Stimulated activated CD4-positive, alpha-beta T cell treated with anti-CD3 and anti-CD28 coated beads, Interleukin-12 subunit alpha, Interleukin-12 subunit beta, amount 100 ng/mL, for 4 hours (primary cell): Measurements from ENCODE around the gene CCNJL.
"Not testable (repeated sequence)": the region's sequence is repeated elsewhere in the genome, so short reads cannot be mapped to it uniquely, and the experiment has no call there.

Experiments used
- DNase-seq: peaks from one replicate; pipeline ENCODE4 v3.0.0-alpha.2; 2020

Gene CCNJL, protein sequence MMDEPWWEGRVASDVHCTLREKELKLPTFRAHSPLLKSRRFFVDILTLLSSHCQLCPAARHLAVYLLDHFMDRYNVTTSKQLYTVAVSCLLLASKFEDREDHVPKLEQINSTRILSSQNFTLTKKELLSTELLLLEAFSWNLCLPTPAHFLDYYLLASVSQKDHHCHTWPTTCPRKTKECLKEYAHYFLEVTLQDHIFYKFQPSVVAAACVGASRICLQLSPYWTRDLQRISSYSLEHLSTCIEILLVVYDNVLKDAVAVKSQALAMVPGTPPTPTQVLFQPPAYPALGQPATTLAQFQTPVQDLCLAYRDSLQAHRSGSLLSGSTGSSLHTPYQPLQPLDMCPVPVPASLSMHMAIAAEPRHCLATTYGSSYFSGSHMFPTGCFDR

GRCh38 chr5:160312134-160312959, at the start of gene CCNJL:
CCNJL (minus strand) TSS chr5:160312564; CDS start chr5:160311923, 641 bp downstream.
- no peak for DNase-seq

DNA sequence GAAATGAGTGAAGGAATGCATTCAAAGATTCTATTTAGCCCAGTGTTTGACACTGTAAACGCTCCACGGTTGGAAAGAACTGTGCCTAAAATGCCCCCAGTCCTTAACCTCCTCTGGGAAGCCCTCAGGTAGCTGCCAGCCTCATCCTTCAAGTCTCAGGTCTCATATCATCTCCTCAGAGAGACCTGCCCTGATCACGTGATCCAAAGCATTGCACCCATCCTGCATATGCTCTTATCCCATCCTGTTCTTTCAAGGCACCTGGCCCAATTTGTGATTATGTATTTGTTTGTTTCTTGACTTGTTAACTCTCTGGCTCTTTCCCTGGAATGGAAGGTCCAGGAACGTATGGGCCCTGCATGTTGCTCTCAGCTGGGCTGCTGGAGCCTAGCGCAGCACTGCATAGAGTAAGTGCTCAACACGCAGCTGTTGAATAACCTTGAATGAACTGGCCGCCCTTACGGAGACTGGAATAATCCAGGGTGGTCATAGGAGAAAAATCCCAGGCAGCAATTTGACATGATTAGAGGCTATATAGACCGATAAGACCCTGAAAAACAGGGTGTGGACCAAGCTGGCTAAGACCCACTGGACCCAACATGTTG, 49.4 kb upstream of the CCNJL start:
- no peak for DNase-seq

- no peak for DNase-seq
Observed at GRCh38 chr5:160360310-160360709, 47.9 kb upstream of the CCNJL start.

DNA sequence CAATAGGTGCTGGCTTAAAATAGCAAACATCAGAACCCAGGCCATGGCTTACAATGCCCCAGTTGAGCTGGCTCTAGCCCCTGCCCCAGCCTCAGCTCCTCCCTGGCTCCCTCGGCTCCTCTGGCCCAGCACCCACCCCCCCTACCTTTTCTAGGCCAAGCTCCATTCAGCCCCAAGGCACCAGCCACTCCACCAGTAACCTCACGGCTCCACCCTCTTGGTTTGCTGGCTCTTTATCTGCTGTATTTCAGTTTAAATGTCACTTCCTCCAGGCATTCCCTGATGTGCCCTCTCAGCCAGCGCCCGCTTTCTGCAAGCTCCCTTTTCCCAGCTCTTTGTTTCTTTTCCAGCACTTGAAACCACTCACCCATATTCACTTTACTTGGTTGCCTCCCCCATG, 47.5 kb upstream of the CCNJL start:
- no peak for DNase-seq

DNA sequence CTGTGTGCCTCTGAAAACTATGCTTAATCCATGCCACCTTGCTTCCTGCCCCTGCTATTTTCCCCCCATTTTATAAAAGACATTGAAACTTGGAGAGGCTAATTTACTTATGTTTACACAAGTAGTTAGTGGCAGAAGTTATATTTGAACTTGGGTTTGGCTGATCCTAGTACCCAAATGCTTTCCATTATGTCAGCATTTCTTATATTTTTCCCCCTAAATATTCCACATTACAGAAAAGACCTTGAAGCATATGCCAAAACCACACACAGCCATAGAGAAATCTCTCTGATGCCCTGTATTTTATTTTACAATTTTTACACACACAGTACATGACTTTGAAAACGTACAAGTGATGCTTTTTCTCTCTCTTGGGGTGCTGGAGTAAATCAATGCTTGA, 46.9 kb upstream of the CCNJL start:
- no peak for DNase-seq

GRCh38 chr5:160357861-160358411, 45.6 kb upstream of the CCNJL start:
- DNase-seq: no peak

GRCh38 chr5:160357394-160357793, 45.0 kb upstream of the CCNJL start:
- no peak for DNase-seq

DNA sequence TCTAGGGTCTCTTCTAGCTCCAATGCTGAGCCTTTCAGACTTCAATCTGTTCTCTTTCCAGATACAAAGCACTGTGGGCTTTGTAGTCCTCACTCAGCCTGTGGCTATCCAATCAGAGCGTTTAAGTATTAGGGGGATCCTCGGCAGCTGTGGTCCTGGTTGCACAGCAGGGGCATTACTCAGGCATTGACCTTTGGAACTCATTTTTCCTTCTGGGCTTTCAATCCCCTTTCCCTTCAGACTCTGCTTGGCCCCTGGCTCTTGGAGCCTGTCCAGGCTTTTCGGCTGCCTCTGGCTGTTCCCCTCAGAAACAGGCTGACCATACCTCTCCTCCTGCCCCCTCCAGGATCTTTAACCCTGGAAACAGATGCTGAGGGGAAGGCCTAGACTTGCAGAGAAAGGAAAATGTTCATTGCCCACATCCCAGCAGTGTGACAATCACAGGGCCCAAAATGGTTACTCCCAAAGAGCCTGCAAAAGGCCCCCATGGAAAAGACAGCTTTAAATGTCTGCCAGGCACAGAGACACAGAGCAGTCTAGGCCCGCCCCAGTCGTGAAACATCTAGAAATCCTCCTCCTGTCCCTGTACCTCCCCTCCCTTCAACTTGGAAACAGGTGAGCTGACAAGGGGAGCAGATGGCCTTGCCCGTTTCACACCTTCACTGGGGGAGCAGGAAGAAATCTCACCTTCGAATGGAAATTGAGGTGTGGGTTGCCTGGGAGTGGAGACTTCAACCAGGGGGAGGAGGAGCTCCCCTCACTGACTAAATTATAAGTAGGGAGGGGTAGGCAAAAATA, 44.4 kb upstream of the CCNJL start:
- DNase-seq: no peak

DNA sequence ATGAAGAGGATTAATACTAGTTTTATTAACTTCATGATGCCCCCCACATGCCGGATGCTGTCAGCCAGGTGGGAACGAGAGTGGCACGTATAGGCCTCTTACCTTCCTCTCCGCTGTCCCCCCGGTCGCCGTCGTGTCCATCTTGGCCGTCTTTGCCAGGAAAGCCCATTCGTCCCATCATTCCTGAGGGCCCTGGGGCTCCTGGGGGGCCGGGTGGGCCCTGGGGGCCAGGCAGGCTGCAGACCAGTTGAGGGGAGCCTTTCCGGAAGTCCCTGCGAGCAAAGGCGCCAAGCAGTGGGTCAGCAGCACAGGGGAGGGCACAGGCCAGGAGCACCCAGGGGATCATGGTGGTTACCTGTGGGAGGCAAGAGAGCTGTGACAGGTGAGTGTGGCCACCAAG, 42.3 kb upstream of the CCNJL start:
- no peak for DNase-seq

- DNase-seq: no peak
Observed at GRCh38 chr5:160353379-160353778, 41.0 kb upstream of the CCNJL start.

DNA sequence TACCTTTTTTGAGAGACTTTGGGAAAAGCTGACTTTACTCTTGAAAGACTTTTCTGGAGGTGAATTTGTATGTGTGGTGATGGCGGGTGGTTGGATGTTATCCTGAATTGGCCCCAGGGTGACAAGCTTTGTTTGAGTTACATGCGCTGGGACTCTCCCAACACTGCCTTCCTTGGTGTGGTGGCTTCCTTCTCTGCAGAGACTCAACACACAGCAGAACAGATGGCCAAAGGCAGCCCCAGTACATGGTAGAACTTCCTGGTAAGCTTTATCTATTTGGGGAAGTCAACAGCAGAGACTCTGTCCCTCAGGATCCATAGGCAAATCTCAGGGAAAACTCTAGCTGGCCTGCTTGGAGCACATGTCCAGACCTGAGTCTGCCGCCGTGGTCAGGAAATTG, 39.9 kb upstream of the CCNJL start:
- DNase-seq: no peak

- no peak for DNase-seq
Observed at GRCh38 chr5:160349935-160350303, 37.6 kb upstream of the CCNJL start.

- DNase-seq: no peak
Observed at GRCh38 chr5:160349249-160349934, 37.0 kb upstream of the CCNJL start.

DNA sequence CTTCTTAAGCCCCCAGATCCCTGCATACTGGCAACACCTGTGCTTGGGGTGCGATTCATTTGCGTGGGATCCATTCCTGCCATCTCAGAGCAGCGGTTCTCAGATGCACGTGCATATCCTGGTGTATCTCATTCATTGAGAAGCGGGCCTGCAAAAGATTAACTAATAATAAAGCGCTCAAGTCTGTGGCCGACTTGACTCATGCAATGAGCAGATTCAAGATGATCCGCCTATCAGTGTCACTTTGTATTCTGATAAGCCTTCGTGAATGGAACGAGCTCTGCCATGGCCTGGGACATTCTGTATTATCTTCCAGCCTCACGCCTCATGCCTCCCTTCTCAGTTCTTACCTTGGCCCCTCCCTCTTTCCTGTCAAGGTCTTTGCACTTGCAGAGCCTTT, 35.7 kb upstream of the CCNJL start:
- DNase-seq: no peak

DNA sequence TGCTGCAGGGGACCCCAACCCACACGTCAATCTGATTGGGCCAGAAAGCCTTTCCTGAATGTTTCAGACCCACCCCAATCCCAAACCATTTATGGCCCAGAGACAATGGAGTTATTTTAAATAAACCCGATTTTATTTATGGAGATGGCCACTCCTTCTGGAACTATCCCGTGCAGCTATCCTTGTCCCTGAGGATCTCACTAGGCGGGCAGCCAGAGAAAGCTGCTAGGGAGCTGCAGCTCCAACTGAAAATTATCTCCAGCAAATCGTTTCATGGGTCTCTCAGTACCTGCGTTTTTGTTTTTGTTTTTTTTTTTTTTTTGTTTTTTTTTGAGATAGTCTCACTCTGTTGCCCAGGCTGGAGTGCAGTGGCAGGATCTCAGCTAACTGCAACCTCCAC, 35.1 kb upstream of the CCNJL start:
- DNase-seq: no peak

DNA sequence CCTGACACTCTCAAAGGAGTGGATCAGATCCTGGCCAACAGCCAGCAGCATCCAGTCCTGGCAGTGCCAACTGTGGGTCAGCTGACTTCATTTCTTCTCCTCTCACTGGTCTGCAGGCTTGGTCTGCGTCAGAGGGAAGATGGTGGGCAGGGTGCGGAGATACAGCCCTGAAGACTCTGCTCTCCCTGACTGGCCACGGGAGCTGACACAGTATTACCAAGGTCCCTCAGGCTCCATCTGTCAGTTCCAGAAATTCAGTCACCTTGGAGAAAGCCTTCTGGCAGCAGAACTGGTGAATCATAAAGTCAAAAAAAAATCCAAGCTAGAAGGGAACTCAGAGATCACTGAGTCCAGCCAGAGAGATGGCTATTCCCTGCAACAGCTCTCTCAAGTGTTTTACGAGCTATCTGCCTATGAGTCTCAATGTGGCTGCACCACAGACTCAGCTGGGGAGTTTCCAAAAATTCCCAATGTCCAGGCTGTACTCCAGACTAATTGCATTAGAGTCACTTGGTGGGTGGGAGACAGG, 30.1 kb upstream of the CCNJL start:
- DNase-seq: no peak

DNA sequence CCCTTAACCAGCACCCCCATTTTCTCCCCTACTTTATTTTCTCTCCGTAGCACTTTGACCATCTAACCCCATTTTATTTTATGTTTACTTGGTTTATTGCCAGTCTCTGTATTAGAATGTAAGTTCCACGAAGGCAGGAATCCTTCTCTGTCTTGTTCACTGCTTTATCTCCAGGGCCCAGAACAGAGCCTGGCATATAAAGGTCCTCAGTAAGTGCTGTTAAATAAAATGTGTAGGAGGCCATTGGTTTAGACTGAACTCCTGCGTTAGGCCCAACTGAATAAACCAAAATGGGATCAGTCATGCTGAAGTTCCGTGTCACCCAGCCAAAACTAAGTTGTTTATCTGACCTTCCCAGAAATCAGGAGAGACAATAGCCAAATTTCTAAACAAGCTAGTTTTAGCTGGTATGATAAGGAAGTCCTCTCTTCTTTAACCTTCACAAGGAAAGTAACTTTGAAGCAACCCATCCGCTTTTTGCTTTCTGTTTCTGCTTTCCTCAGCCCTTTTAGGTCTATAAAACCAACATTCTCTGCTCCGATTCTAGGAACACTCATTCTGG, 29.0 kb upstream of the CCNJL start:
- DNase-seq: no peak

- not testable (repeated sequence) for DNase-seq
Observed at GRCh38 chr5:160340513-160340912, 28.1 kb upstream of the CCNJL start.

GRCh38 chr5:160339406-160340130, 27.2 kb upstream of the CCNJL start:
- DNase-seq: no peak

DNA sequence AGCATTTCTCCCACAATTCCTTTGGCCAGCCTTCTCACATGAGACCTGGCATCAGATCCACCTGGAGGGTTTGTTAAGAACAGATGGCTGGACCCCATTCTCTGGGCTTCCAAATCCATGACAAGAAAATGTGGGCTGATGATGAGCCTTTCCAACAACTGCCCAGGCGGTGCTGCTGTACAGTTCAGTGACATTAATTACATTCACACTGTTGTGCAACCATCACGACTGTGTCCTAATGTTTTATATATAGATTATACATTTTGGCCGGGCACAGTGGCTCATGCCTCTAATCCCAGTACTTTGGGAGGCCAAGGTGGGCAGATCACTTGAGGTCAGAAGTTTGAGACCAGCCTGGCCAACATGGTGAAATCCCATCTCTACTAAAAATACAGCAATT, 22.4 kb upstream of the CCNJL start:
- not testable (repeated sequence) for DNase-seq

DNA sequence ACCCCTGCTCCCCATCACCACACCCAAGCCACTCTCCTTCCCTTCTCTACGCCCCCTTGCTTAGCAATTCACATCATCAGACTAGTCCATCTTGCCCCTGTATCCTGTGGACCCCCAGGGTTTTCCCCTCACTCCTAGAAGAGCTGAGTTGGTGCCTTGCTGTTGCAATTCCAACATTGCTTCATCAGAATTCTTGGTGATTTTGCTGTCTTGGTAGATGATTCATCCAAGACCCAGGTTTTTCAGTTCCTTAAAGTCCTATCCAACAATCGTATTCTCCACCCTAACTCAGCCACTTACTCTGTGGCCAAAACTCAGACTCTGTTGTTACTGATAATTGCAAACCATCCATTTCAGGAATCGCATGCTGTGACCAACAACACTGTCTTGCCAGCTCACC, 21.4 kb upstream of the CCNJL start:
- no peak for DNase-seq
